GM19099 (cell line): ENCODE results near the gene SLC11A1.

ENCODE experiments used
- POLR2A ChIP-seq: IDR thresholded peaks from 3 replicates; pipeline ENCODE4 v1.6.1; 2011; ENCODE audit warnings: low read depth; ENCODE audit not compliant: insufficient read length; ENCODE audit errors: extremely low read depth

The SLC11A1 gene

GRCh38 chr2:218357236-218358177 is 24.6 kb upstream of the SLC11A1 start:
- TF ChIP-seq POLR2A, result no peak

DNA sequence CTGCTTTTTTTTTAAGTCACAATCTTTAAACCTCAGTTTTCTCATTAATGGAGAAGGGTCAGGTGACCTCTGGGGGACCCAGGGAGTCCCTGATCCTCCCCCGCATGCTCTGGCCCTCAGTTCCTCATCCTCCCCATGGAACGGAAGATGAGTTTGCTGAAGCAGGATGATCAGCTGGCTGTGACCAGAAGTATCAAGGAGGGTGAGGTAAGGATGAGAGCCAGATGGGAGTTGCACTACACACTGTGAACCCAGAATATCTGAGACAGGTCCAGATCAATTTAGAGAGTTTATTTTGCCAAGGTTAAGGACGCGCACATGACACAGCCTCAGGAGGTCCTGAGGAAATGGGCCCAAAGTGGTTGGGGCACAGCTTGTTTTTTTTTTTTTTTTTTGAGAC is 21.6 kb upstream of the SLC11A1 start:
- TF ChIP-seq POLR2A, result no peak

GRCh38 chr2:218362606-218363005 is 19.5 kb upstream of the SLC11A1 start:
- TF ChIP-seq POLR2A, result no peak

GRCh38 chr2:218363736-218364135 is 18.3 kb upstream of the SLC11A1 start:
- TF ChIP-seq POLR2A, result no peak

DNA sequence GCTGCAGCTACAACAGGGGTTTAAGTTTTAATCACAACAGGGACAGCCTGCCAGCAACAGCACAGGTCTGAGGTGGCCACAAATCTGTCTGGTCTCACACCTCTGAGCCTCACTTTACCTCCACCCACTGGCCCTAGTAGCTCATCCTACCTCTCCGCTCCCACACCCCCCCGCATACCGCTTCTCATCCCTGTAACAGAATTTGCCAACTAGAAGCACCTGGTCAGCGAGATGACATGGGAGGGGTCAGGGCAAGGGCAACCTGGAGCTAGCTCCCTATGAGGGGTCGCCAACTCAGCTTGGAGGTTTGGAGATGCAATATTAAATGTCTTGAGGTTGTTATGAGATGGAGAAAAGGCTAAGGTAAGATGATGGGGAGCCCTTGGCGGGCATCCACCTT is 17.9 kb upstream of the SLC11A1 start:
- no peak for TF ChIP-seq POLR2A

DNA sequence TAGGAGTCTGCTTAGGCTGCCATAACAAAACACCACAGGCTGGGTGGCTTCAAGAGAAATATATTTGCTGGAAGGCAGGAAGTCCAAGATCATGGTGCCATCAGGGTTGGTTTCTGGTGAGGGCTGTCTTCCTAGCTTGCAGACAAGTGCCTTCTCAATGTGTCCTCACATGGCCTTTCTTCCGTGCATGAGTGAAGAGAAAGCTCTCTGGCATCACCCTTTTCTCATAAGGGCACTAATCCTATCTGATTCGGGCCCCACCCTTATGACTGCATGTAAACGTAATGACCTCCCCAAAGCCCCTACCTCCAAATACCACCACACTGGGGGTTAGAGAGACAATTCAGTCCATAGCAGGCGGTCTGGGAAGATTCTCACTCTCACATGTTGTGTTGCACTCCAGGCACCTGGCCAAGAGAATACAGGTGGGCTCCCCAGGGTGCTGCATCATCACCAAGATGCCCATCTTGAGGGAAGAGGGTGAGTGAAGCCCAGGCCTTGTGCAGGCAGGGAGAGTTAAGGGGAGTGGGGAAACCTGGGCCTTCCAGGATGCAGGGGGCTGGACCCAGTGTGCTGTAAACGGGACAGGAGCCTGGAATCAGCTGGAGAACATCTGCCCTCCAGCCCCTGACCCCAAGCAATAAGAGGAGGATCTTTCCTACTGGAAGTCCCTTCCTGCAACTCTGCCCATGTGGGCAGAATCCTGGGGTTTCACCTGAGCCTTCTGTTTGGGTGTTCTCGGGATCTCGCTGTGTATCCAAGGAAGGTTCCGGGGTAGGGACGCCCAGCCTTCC is 15.3 kb upstream of the SLC11A1 start:
- no peak for TF ChIP-seq POLR2A

- TF ChIP-seq POLR2A, result peak; percentile 84
Observed at GRCh38 chr2:218367415-218368149, 14.5 kb upstream of the SLC11A1 start.

DNA sequence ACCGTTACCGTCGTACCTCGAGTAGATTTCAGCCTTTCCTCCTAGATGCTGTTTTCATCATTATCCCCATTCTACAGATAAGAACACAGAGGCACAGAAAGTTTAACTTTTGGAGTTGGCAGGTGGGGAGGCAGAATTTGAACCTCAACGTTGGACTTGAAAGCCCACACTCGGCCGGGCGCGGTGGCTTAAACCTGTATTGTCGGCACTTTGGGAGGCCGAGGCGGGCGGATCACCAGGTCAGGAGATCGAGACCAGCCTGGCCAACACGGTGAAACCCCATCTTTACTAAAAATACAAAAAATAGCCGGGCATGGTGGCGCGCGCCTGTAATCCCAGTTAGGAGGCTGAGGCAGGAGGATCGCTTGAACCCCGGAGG is 13.9 kb upstream of the SLC11A1 start:
- no peak for TF ChIP-seq POLR2A

DNA sequence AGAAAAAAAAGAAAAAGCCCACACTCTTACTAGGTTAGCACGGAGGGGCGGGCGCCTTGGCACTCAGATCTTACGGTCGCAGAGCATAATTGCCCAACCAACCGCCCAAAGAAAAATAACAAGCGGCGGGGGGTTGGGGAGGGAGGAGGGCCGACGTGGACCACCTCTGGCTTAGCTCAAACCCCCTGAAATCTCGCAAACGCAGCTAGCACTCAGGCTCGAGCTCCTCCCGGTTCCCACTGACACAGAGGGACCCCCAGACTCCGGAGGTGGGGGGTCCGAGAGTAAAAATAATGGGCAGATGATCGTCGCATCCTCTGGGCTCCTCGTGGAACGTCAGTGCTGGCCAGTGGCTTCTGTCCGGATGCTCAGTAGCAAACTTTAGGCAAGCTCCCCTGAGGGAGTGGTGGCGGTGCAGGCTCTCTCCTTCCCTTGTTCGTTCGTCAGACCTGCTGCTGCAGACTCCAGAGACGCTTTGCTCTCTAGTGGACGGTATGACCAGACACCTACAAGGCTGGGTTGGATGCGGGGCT is 13.4 kb upstream of the SLC11A1 start:
- TF ChIP-seq POLR2A, result no peak

DNA sequence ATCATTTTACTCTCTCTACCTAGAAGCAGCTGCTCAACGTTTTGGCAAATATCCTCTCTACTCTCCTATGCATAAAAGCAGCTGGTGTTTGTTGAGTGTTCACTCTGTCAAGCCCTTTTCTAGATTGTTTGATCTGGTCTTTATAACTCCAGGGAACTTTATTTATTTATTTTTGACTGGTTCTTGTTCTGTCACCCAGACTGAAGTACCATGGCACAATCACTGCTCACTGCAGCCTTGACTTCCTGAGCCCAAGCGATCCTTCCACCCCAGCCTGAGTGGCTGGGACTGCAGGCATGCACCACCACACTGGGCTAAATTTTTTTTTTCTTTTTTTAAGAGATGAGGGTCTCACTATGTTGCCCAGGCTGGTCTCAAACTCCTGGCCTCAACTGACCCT is 12.7 kb upstream of the SLC11A1 start:
- no peak for TF ChIP-seq POLR2A

GRCh38 chr2:218370410-218371063 is 11.5 kb upstream of the SLC11A1 start:
- TF ChIP-seq POLR2A, result no peak

DNA sequence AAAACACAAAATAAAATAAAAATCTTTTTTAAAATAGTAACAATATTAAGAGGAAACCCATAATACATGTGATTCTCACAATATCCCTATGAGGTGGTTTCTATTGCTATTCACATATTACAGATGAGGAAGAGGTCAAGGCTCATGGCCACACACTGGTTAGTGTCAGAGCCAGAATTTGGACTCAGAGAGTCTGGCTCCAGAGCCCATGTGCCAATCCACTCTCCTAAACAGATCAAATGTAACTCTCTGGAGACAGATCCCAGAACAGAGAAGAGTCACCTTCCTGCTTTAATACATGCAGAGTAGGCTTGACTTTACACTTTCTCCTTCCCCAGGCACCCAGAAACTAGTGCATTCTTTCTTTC is 10.1 kb upstream of the SLC11A1 start:
- no peak for TF ChIP-seq POLR2A

- TF ChIP-seq POLR2A, result no peak
Observed at GRCh38 chr2:218374795-218375194, 7.3 kb upstream of the SLC11A1 start.

DNA sequence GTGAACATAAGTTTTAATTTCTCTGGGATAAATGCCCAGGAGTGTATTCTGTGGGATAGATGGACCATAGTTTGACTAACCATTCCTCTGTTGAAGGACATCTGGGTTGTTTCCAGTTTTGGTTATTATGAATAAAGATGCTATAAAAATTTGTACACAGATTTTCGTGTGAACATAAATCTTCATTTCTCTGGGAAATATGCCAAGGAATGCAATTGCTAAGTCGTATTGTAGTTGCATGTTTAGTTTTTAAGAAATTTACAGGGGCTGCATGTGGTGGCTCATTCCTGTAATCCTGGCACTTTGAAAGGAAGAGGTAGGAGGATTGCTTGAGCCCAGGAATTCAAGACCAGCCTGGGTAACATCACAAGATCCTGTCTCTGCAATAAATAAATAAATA is 6.9 kb upstream of the SLC11A1 start:
- no peak for TF ChIP-seq POLR2A
